Spinal cord (tissue), 10 donors: Measurements from ENCODE around the gene C10orf105. TPM values are rescaled to one million over a fixed set of nuclear protein-coding genes. Genes with fewer than 3 reads are reported as not detected.

Experiments used
- DNase-seq, 6 donors: peaks; one replicate each; pipeline versions ENCODE4 v3.0.0 to v3.0.0-alpha.2; 2013 to 2015; ENCODE audit warnings: low spot score in 6 of 6, low read depth in 4 of 6
- H3K27ac ChIP-seq: one replicate; pipeline ENCODE4 v1.5.1; 2013; ENCODE audit warnings: low read depth, low read length, control low read depth
- H3K27me3 ChIP-seq: one replicate; pipeline ENCODE4 v1.6.1; 2013; ENCODE audit warnings: low read length; ENCODE audit not compliant: control insufficient read depth, insufficient read depth
- H3K36me3 ChIP-seq: one replicate; pipeline ENCODE4 v1.6.1; 2013; ENCODE audit warnings: low read length; ENCODE audit not compliant: control insufficient read depth, insufficient read depth
- H3K4me1 ChIP-seq: one replicate; pipeline ENCODE4 v1.6.1; 2013; ENCODE audit warnings: low read length; ENCODE audit not compliant: control insufficient read depth, insufficient read depth
- H3K4me3 ChIP-seq: one replicate; pipeline ENCODE4 v1.5.1; 2013; ENCODE audit warnings: low read depth, low read length, control low read depth
- H3K9me3 ChIP-seq: one replicate; pipeline ENCODE4 v1.6.1; 2013; ENCODE audit warnings: low read length; ENCODE audit not compliant: control insufficient read depth, insufficient read depth
- WGBS: methylation state at CpG from one replicate; pipeline ENCODE4 v1.1.5; 2013; ENCODE audit warnings: missing lambda C conversion rate; ENCODE audit not compliant: insufficient coverage; 5-methylcytosine and 5-hydroxymethylcytosine counted together
- polyA plus RNA-seq, 2 donors: library from polyadenylated mRNA; unstranded; fragments of 120-200 nt; gene quantifications; one replicate each; pipeline ENCODE4 v1.2.1, GENCODE V29; 2013; ENCODE audit not compliant: insufficient read length in 2 of 2
- total RNA-seq, 2 donors: library from RNA; depleted of rRNA in 1 of 2; stranded (reverse); fragments of 120-200 nt in 1 of 2; fragments of >200 nt in 1 of 2; gene quantifications; one replicate each; pipeline versions ENCODE4 v1.2.3 to v1.2.4, GENCODE V29; 2013 to 2014
- donor health status: healthy.

C10orf105 gene
- total and polyA plus RNA-seq, 4 donors, result 0.99 to 13.9 (median 6.4) TPM

DNA sequence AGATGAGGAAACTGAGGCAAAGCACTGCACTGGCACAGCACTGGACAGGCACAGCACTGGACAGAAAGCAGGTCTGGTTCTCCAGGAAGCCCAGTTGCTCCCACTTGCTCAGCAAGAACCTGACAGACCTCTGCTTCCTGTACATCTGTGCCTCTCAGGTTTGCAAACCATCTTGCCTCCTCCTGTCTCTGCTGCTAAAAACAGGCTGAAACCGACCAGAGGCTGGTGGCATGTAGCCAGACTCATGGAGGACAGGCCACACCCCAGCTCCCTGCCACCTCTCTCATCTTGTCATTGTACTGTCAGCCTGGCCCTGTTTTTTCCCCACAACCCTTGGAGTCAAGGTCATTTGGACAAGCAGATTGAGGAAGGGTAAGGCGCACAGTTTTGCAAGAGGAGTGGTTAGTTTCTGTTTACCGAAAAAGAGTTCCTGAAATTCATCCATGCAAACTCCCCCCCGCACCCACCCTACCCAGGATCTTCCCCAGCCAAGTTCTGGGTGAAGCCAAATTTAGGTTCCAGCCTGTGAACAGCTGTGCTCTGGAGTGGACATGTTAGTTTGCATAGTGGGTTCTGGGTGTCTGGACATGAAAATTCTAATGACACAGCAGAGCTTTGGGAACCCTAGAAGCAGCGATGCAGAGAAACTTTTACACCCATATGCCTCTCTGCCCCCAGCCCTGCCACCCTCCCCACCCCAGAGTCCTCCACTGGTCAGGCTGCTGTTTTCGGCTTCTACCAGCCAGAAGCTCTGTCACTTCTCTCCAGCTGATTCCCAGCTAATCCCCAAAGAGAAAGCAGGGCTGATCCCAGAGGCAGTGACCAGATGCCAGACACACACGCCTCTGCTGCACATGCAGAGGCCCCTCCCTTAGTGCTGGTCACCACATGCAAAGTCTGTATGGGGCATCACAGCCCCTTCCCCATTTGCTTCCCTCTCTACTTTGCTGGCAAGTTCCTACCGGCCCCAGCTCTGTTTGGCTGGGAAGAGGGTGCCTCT lies 8.5 kb upstream of the C10orf105 start:
- no peak overlapping the region for H3K27ac ChIP-seq
- H3K9me3 ChIP-seq, result no peaks in the 10 kb centered on the region
- H3K4me3 ChIP-seq, result no peak overlapping the region
- H3K4me1 ChIP-seq, result peaks cover 31% of the 10 kb centered on the region
- DNase-seq, result no peak
- H3K36me3 ChIP-seq, result peaks cover 8% of the 10 kb centered on the region
- 55% methylated on average over 5 of the region's 8 CpGs for WGBS
- no peaks in the 10 kb centered on the region for H3K27me3 ChIP-seq

DNA sequence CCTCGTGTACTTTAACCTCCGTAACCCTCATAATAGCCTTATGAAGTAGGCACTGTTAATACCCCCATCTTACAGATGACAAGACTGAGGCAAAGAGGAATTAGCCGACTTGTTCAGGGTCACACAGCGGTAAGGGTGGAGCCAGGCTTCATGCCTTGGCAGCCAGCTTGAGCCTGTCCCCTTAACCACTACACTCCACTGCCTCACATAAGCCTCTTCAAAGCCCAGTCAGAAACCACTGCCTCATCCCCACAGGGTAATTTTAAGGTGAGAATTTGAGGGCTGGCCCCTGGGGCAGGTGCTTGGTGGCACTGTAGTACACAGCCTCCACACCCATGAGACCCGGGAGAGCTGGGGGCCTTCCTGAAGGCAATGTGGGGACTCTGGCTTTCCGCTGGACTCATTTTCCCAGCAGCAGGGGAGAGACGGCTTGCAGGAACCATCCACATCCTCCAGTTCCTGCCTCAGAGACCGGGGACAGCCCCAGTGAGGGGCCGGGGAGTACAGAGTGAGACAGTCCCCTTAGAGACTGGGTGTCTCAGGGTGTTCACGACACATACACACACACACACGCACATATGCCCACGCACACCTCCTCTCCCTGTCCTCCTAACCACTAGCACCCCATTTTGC lies 7.6 kb upstream of the C10orf105 start:
- no peaks in the 10 kb centered on the region for H3K27me3 ChIP-seq
- H3K4me3 ChIP-seq, result no peak overlapping the region
- H3K9me3 ChIP-seq, result no peaks in the 10 kb centered on the region
- 93% methylated on average over 12 of the region's 12 CpGs for WGBS
- DNase-seq, result no peak
- H3K27ac ChIP-seq, result no peak overlapping the region
- H3K4me1 ChIP-seq, result peaks cover 31% of the 10 kb centered on the region
- H3K36me3 ChIP-seq, result peaks cover 8% of the 10 kb centered on the region

DNA sequence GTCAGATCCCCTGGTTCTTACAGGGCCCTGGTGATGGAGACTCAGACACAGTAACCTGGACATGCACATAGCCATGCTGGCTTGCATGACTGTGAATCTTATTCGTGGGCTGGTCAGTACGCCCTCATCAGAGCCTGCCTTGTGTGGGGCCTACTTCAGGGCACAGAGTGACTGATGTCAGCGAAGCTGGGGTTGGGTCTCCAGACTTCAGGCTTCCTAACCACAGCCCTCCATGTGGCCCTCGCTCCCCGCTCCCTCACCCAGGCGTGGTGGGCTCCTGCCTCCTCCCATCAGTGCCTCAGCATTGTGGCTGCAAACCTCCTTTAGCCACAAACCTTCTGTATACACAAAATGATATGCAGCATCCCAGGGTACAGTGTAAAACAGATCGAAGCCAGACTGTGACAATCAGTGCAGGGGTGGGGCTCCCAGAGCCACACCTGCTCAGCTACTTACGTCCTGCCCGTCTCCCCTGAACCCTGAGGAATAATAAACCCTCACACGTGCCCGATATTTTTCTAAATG lies 7.1 kb upstream of the C10orf105 start:
- Histone ChIP-seq H3K4me1 (peaks cover 31% of the 10 kb centered on the region), H3K27me3 (no peaks in the 10 kb centered on the region), H3K9me3 (no peaks in the 10 kb centered on the region), H3K36me3 (peaks cover 8% of the 10 kb centered on the region), H3K27ac (no peak overlapping the region), H3K4me3 (no peak overlapping the region)
- DNase-seq, result no peak
- 90% methylated on average over 11 of the region's 11 CpGs for WGBS

DNA sequence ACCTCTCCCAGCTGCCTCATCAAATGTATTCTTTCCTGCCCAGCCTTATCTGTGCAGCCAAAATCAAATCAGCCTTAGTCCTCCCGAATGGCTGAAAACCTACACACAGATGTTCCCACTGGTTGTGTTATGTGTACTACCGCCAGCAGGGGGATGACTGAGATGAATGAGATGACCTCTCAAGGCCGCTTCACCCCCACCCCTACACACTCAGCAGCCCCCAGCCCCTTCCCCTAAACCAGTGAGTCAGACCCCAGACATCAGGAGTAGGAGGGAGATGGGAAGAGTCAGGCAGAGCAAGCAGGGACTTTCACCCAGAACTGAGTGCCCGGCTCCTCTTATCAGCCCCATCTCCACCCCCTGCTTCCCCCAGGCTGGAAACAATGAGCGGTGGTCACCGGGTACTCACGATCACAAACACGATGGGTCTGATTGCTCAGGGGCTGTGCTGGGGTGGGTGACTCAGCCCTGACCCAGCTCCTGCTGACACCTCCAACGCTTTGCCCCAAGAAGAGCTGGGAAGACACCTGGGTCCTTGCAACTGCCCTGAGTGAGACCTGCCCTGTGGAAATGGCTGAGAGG lies 6.5 kb upstream of the C10orf105 start:
- 62% methylated on average over 6 of the region's 9 CpGs for WGBS
- Histone ChIP-seq H3K9me3 (no peaks in the 10 kb centered on the region), H3K27me3 (no peaks in the 10 kb centered on the region), H3K27ac (no peak overlapping the region), H3K4me1 (peaks cover 33% of the 10 kb centered on the region), H3K4me3 (no peak overlapping the region), H3K36me3 (peaks cover 8% of the 10 kb centered on the region)
- DNase-seq, result no peak

DNA sequence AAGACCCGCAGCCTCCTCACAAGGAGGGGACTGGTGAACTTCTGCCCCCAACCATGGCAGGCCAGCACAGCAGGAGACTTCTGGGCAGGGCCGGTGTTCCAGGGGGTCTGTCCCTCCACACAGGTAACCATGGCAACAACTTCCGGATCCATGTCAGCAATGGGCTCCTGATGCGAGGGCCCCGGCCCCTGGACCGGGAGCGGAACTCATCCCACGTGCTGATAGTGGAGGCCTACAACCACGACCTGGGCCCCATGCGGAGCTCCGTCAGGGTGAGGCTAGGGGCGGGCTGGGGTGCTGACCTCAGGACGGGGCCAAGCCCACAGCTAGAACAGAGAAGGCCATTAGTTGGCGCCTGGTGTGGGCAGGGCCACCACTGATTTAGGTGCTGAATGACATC lies 5.7 kb upstream of the C10orf105 start:
- Histone ChIP-seq H3K36me3 (peaks cover 3% of the 10 kb centered on the region), H3K4me1 (peaks cover 41% of the 10 kb centered on the region), H3K27me3 (no peaks in the 10 kb centered on the region), H3K4me3 (no peak overlapping the region), H3K27ac (no peak overlapping the region), H3K9me3 (no peaks in the 10 kb centered on the region)
- 76% methylated on average over 13 of the region's 14 CpGs for WGBS
- no peak for DNase-seq

DNA sequence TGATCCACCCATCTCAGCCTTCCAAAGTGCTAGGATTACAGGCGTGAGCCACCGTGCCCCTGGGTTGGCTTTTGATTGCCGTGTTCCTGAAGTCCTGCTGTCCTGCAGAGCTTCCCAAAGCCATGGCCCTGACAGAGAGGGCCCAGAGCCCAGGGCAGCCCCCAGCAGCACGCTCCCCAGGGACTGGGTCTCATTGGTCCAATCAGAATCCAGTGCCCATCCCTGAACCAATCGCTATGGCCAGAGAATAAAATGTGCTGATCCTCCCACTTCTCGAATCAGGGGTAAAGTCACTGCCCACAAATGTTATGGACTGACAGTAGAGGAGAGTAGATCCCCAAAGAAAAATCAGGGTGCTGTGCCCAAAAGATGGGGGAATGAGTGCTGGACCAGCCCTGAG lies 5.0 kb upstream of the C10orf105 start:
- Histone ChIP-seq H3K9me3 (no peaks in the 10 kb centered on the region), H3K27me3 (no peaks in the 10 kb centered on the region), H3K27ac (no peak overlapping the region), H3K4me1 (peaks cover 48% of the 10 kb centered on the region), H3K4me3 (no peak overlapping the region), H3K36me3 (peaks cover 3% of the 10 kb centered on the region)
- DNase-seq, result no peak
- 91% methylated on average over 4 of the region's 6 CpGs for WGBS

DNA sequence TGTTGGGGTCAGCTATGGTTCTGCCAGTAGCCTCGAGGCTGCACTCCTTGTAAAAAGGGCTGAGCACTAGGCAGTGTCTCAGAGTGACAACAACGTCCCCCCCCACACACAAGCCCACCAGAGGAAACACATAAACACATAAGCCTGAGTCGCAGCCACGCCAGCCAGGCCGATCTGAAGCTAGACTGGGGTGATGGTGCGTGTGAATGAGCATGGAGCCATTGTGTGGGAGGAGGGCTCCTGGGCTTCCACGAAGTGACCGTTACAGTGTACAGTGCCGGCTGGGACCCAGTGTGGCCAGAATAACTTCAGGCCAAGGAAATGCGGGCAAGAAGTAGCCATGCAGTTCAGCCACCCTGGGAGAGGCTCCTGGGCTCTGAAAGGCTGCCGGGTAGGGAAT lies 3.7 kb upstream of the C10orf105 start:
- whole genome bisulfite sequencing, result 84% methylated on average over 6 of the region's 11 CpGs
- Histone ChIP-seq H3K27ac (no peak overlapping the region), H3K4me1 (peaks cover 48% of the 10 kb centered on the region)

DNA sequence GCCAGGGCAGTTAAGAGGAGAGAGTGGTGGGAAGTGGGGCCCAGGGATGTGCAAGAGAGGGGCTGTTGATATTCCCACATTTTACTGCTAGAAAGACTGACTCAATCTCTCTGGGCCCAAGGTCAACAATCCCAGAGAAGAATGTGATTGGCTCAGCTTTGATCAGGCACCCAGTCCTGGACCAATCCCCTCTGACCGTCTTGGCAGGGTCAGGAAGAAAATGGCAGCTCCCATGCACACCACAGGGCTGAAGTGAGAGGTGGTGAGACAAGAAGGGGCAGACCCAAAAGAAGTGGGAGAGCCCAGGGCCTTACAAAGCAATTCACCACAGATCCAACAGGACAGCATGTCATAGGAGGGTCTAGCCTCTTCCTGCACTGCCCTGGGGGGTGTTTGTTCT lies 3.3 kb upstream of the C10orf105 start:
- no CpG with 5 or more reads among the region's 1 CpG for WGBS
- no peak for DNase-seq
- Histone ChIP-seq H3K4me3 (no peak overlapping the region), H3K4me1 (peaks cover 48% of the 10 kb centered on the region), H3K9me3 (no peaks in the 10 kb centered on the region), H3K27me3 (no peaks in the 10 kb centered on the region), H3K27ac (no peak overlapping the region), H3K36me3 (peaks cover 3% of the 10 kb centered on the region)

More for the DNA sequence above, 3.7 kb upstream of the C10orf105 start:
- Histone ChIP-seq H3K27me3 (no peaks in the 10 kb centered on the region), H3K36me3 (peaks cover 3% of the 10 kb centered on the region), H3K9me3 (no peaks in the 10 kb centered on the region), H3K4me3 (no peak overlapping the region)
- DNase-seq, result no peak

DNA sequence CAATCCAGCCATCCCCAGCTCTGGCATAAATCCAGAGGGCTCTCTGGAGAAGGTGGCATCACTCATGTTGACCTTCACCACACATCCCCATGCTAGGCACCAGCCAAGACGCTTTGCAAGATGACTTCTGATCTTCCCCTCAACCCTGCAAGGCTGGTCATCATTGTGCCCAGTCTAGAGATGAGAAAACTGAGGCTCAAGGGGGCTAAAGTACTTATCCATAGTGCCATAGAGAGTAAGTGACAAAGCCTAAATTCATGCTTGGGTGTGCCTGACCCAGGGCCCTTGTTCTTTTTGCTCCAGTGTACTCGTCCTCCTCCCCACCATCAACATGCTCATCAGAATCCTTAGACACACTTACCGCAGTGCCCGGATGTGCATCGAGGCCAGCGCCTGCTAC lies 1.7 kb upstream of the C10orf105 start:
- H3K27ac ChIP-seq, result no peak overlapping the region
- no peak overlapping the region for H3K4me3 ChIP-seq
- no peaks in the 10 kb centered on the region for H3K9me3 ChIP-seq
- H3K36me3 ChIP-seq, result peaks cover 5% of the 10 kb centered on the region
- no peaks in the 10 kb centered on the region for H3K27me3 ChIP-seq
- peaks cover 50% of the 10 kb centered on the region for H3K4me1 ChIP-seq
- no peak for DNase-seq
- WGBS, result 96% methylated on average over 5 of the region's 6 CpGs
